ACC112 (cell line): ENCODE measurements around the gene CNEP1R1.

ENCODE experiments used
- H2AFZ ChIP-seq: fragments of 200-600 bp; sonication (generic); one replicate; pipeline ENCODE4 v1.6.0; 2017; ENCODE audit warnings: antibody characterized with exemption, low read length; ENCODE audit not compliant: unreplicated experiment
- H3K27ac ChIP-seq: fragments of 200-600 bp; sonication (generic); 2 replicates; pipeline ENCODE4 v1.5.1; 2014; ENCODE audit warnings: low read depth, mild to moderate bottlenecking, antibody characterized with exemption, low read length, moderate library complexity
- H3K27me3 ChIP-seq: fragments of 200-600 bp; sonication (generic); 2 replicates; pipeline ENCODE4 v1.6.1; 2014; ENCODE audit warnings: mild to moderate bottlenecking, antibody characterized with exemption, low read length, moderate library complexity, mixed read lengths; ENCODE audit not compliant: insufficient read depth
- H3K36me3 ChIP-seq: fragments of 200-600 bp; sonication (generic); 2 replicates; pipeline ENCODE4 v1.6.1; 2016; ENCODE audit warnings: mild to moderate bottlenecking, antibody characterized with exemption, low read length, moderate library complexity, mixed read lengths; ENCODE audit not compliant: insufficient read depth
- H3K4me1 ChIP-seq: fragments of 200-600 bp; sonication (generic); one replicate; pipeline ENCODE4 v1.6.1; 2016; ENCODE audit warnings: low read length, mixed read lengths; ENCODE audit not compliant: insufficient read depth, unreplicated experiment, control insufficient read depth
- H3K4me3 ChIP-seq: fragments of 200-600 bp; sonication (generic); 2 replicates; pipeline ENCODE4 v1.5.1; 2014; ENCODE audit warnings: mild to moderate bottlenecking, low read depth, low read length
- H3K79me2 ChIP-seq: fragments of 200-600 bp; sonication (generic); one replicate; pipeline ENCODE4 v1.6.0; 2016; ENCODE audit warnings: low read length; ENCODE audit not compliant: control insufficient read depth, unreplicated experiment, insufficient read depth

The CNEP1R1 gene

GRCh38 chr16:50015631-50016030 is 9.4 kb upstream of the CNEP1R1 start:
- H3K27me3 ChIP-seq: 0 out of 2 replicates have a peak, but pooled peaks cover 4% of the 10 kb centered on the region
- no peak overlapping the region for H2AFZ ChIP-seq
- H3K79me2 ChIP-seq: no peaks in the 10 kb centered on the region
- no peak overlapping the region for H3K27ac ChIP-seq
- no peaks in the 10 kb centered on the region for H3K36me3 ChIP-seq
- no peak overlapping the region for H3K4me3 ChIP-seq
- no peaks in the 10 kb centered on the region for H3K4me1 ChIP-seq

DNA sequence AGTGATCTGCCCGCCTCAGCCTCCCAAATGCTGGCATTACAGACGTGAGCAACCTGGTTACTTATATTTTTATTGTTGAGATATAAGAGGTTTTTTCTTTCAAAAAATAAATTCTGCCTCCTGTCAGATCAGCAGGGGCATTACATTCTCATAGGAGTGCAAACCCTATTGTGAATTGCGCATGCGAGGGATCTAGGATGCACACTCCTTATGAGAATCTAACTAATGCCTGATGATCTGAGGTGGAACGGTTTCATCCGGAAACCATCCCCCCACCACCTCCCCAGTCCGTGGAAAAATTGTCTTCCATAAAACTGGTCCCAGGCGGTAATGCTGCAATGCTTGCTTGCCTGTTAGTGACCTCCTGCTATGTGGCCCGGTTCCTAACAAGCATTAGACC is 7.5 kb upstream of the CNEP1R1 start:
- Histone ChIP-seq H3K79me2 (no peaks in the 10 kb centered on the region), H3K4me1 (no peaks in the 10 kb centered on the region), H3K27me3 (0 out of 2 replicates have a peak, but pooled peaks cover 10% of the 10 kb centered on the region), H3K27ac (no peak overlapping the region), H2AFZ (no peak overlapping the region), H3K4me3 (no peak overlapping the region), H3K36me3 (no peaks in the 10 kb centered on the region)

GRCh38 chr16:50021544-50021943 is 3.5 kb upstream of the CNEP1R1 start:
- peaks cover 5% of the 10 kb centered on the region for H3K4me1 ChIP-seq
- H3K27me3 ChIP-seq: 0 out of 2 replicates have a peak, but pooled peaks cover 10% of the 10 kb centered on the region
- no peak overlapping the region for H3K4me3 ChIP-seq
- H3K27ac ChIP-seq: no peak overlapping the region
- peaks cover 15% of the 10 kb centered on the region for H3K79me2 ChIP-seq
- H3K36me3 ChIP-seq: no peaks in the 10 kb centered on the region
- no peak overlapping the region for H2AFZ ChIP-seq

- H3K79me2 ChIP-seq: peaks cover 29% of the 10 kb centered on the region
- peaks cover 5% of the 10 kb centered on the region for H3K4me1 ChIP-seq
- 0 out of 2 replicates have a peak, but pooled peaks cover 10% of the 10 kb centered on the region for H3K27me3 ChIP-seq
- no peaks in the 10 kb centered on the region for H3K36me3 ChIP-seq
- no peak overlapping the region for H3K4me3 ChIP-seq
- H3K27ac ChIP-seq: no peak overlapping the region
- H2AFZ ChIP-seq: no peak overlapping the region
Measured at GRCh38 chr16:50023641-50024040, 1.4 kb upstream of the CNEP1R1 start.

- Histone ChIP-seq H2AFZ (peak overlapping the region; percentile 61), H3K27ac (no peak overlapping the region), H3K27me3 (0 out of 2 replicates have a peak, but pooled peaks cover 6% of the 10 kb centered on the region), H3K4me1 (peaks cover 5% of the 10 kb centered on the region), H3K4me3 (peak overlapping the region; percentile 92), H3K79me2 (peaks cover 34% of the 10 kb centered on the region), H3K36me3 (peaks cover 2% of the 10 kb centered on the region; the same call in 1 of the 2 replicates)
Measured at GRCh38 chr16:50024207-50024606, 818 bp upstream of the CNEP1R1 start.

GRCh38 chr16:50025537-50025931 is 509 bp downstream of the CNEP1R1 start:
- Histone ChIP-seq H2AFZ (peak overlapping the region; percentile 90), H3K4me1 (peaks cover 5% of the 10 kb centered on the region), H3K27me3 (0 out of 2 replicates have a peak, but pooled peaks cover 6% of the 10 kb centered on the region), H3K36me3 (peaks cover 6% of the 10 kb centered on the region; the same call in 1 of the 2 replicates), H3K79me2 (peaks cover 43% of the 10 kb centered on the region), H3K27ac (no peak overlapping the region), H3K4me3 (peak overlapping the region; percentile 92)

DNA sequence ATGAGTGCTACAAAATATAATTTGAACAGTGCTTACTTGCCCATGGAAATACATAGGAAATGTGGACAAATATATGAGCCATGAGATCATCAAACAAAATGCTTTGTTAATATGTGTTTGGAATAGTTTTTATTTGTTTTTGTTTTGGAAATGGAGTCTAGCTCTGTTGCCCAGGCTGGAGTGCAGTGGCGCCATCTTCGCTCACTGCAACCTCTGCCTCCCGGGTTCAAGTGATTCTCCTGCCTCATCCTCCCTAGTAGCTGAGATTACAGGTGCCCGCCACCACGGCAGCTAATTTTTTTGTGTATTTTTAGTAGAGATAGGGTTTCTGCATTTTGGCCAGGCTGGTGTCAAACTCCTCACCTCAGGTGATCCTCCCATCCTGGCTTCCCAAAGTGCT is 2.8 kb downstream of the CNEP1R1 start:
- no peak overlapping the region for H3K4me3 ChIP-seq
- H3K4me1 ChIP-seq: peaks cover 5% of the 10 kb centered on the region
- peaks cover 8% of the 10 kb centered on the region; the same call in 1 of the 2 replicates for H3K36me3 ChIP-seq
- no peak overlapping the region for H3K27ac ChIP-seq
- peaks cover 43% of the 10 kb centered on the region for H3K79me2 ChIP-seq
- H2AFZ ChIP-seq: no peak overlapping the region
- H3K27me3 ChIP-seq: no peaks in the 10 kb centered on the region

DNA sequence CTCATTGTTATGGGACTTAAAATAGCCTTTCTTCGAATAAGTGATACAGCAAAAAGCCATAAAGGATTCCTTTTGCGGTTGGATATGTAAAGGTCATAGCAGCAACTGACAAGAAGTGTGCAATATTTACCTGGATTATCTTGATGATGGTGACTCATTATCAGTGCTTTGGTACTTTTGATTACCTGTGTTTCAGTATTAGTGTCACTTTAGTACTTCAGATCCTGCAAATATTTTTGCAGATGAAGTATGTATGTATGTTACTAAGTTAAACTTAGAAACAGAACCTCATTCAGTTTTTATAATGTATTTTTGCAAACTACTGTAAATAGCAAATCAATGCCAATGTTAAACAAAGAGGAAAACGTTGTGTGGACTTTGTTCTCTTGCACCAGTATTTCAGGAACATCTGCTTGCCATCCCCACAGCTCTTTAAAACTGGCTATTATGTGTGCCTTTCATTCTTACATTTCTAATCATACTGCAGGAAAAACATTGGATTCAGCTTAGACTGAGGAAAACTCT is 10.5 kb downstream of the CNEP1R1 start:
- Histone ChIP-seq H3K4me1 (peaks cover 4% of the 10 kb centered on the region), H3K27me3 (no peaks in the 10 kb centered on the region), H3K79me2 (no peaks in the 10 kb centered on the region), H3K27ac (no peak overlapping the region), H3K36me3 (peaks cover 10% of the 10 kb centered on the region), H3K4me3 (no peak overlapping the region), H2AFZ (no peak overlapping the region)

DNA sequence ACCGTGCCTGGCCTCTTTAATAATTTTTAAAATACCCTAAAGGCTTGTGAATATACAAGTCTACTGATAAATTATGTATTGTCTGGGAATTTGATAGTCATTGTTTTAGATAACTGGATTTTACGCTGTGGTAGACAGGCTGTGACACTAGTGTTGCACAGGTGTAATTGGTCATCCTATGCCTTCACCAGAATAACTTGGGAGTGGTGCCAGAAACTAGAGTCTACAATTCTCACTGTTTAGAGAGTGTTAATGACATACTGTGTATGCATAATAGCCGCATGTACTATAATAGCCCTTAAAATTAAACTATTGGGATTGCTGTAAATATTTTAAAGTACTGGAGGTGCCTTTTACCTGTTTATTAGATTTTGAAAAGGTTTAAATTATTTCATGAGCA is 11.4 kb downstream of the CNEP1R1 start:
- Histone ChIP-seq H3K36me3 (peaks cover 10% of the 10 kb centered on the region), H3K4me1 (peaks cover 4% of the 10 kb centered on the region)

DNA sequence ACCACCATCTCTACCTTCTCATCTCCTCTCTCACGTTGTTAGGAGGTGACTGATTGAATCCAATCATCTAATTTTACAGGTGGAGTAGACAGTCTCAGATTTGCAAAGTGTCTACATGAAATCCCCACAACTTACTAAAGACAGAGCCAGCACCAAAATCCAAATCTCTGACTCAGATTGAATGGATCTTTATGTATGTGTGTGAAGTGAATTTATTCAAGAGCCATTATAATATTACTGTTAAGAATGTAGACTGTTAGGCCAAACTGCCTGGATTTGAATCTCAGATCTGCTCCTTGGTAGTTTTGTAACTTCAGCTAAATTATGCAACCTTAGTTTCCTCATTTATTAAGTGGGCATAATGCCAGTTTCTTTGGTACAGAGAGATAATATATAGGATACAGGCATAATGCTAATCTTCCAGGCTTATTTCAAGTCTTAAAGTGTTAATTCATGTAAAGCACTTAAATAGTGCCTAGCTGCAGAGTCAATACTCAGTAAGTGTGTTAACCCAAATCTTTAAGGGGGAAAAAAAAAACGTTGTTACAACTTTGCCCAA is 12.7 kb downstream of the CNEP1R1 start:
- H3K79me2 ChIP-seq: no peaks in the 10 kb centered on the region
- H3K4me3 ChIP-seq: no peak overlapping the region
- H3K36me3 ChIP-seq: peaks cover 7% of the 10 kb centered on the region
- H3K27ac ChIP-seq: no peak overlapping the region
- H3K27me3 ChIP-seq: peaks cover 5% of the 10 kb centered on the region; the same call in 1 of the 2 replicates
- H3K4me1 ChIP-seq: peaks cover 4% of the 10 kb centered on the region
- H2AFZ ChIP-seq: no peak overlapping the region

More for the DNA sequence above, 11.4 kb downstream of the CNEP1R1 start:
- H3K79me2 ChIP-seq: no peaks in the 10 kb centered on the region
- H2AFZ ChIP-seq: no peak overlapping the region
- no peak overlapping the region for H3K27ac ChIP-seq
- no peaks in the 10 kb centered on the region for H3K27me3 ChIP-seq
- no peak overlapping the region for H3K4me3 ChIP-seq

GRCh38 chr16:50038286-50038685 is 13.3 kb downstream of the CNEP1R1 start:
- peaks cover 9% of the 10 kb centered on the region for H3K27me3 ChIP-seq
- H3K27ac ChIP-seq: no peak overlapping the region
- H3K4me3 ChIP-seq: no peak overlapping the region
- H3K4me1 ChIP-seq: peaks cover 4% of the 10 kb centered on the region
- peaks cover 7% of the 10 kb centered on the region for H3K36me3 ChIP-seq
- no peaks in the 10 kb centered on the region for H3K79me2 ChIP-seq
- no peak overlapping the region for H2AFZ ChIP-seq
